Heart left ventricle (tissue), 13 donors: ENCODE measurements around the gene CCR1.

Source experiments
- POLR2A ChIP-seq, 2 donors: fragments of 450-650 bp; IDR thresholded peaks; one replicate each; pipeline ENCODE4 v1.6.1; 2017; ENCODE audit warnings: antibody characterized with exemption in 2 of 2, mild to moderate bottlenecking in 2 of 2, moderate library complexity in 2 of 2
- TF ChIP-seq, protein P1 (sequence below), 12 donors: fragments of 200-600 bp; sonication (generic) in 4 of 12; IDR thresholded peaks; one replicate each; pipeline versions ENCODE4 v1.5.0 to v1.8.0; 2018 to 2022; ENCODE audit warnings: antibody characterized with exemption in 12 of 12, mild to moderate bottlenecking in 5 of 12
- donor health status: ischemic (EF 13 %, LVEDD 7.1; RV severe dilation, severe dysfunction).
- donor health status: DM: no; HTN: yes; CAD: no.
- donor health status: DM: no; HTN: no; CAD: no.
- donor health status: ischemic (EF 25% LVEDD 6.9; RV normal size, moderate dysfunction).
- donor health status: ischemic (EF 25% LVEDD 5.7; RV mildly dilated, moderate dysfunction).
- donor health status: ischemic (EF 35%, LVEDD 5.7; RV mildly dilated, moderate dysfunction).
- donor health status: nonischemic (EF 11% LVEDD 7.7; RV severe dilation, severe dysfunction).
- donor health status: DM: yes; HTN: yes; CAD: no.
- donor health status: PGD.
- donor health status: ischemic (EF 29% LVEDD 5.4; RV normal size, mild dysfunction).
- donor health status: nonischemic (EF 23%, LVEDD 6.1; RV moderate dilation, normal function).

DNA sequence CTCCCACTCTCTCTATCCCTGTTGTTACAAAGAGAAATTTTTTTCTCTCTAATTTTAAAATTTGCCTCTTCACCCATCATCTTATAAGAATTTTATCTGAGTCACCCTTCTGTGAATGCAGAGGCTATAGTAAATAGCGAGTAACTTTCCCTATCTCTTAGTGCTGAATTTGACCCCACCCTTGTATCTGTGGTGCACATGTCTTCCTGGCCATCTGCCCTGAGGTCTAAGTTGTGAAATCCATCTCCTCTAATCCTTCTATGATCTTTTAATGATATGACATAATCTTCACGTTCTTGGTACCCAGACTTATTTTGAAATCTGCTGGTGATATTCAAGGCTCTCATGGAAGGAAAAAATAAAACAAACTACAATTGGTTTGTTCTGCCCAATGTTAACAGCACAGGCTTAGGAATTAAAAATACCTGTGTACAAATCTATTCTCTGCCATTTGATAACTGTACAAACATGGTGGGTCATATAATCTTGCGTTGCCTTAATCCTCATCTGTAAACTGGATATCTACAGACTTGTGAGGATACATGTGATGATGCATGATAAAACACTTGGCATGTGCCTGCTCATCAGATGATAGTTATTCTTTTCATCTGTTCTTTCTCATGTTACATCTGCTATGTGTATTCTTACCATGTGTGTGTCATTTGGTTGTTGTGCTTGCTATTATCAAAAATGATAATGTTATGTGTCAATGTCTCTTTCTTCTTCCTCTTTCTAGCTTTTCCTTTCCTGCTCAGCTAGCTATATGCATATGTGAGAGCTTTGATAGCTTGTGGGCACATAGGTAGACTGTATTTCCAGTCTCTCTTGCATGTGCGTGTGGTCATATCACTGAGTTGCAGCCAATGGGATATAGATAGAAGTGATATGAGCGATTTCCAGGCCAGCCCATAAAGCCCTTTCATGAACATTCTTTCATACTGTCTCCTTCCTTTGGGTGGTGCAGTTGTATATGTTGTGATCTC lies 20.4 kb upstream of the CCR1 start:
- no peak for TF ChIP-seq POLR2A (IDR thresholded peaks at IDR 0.05)
- TF ChIP-seq, protein P1, sequence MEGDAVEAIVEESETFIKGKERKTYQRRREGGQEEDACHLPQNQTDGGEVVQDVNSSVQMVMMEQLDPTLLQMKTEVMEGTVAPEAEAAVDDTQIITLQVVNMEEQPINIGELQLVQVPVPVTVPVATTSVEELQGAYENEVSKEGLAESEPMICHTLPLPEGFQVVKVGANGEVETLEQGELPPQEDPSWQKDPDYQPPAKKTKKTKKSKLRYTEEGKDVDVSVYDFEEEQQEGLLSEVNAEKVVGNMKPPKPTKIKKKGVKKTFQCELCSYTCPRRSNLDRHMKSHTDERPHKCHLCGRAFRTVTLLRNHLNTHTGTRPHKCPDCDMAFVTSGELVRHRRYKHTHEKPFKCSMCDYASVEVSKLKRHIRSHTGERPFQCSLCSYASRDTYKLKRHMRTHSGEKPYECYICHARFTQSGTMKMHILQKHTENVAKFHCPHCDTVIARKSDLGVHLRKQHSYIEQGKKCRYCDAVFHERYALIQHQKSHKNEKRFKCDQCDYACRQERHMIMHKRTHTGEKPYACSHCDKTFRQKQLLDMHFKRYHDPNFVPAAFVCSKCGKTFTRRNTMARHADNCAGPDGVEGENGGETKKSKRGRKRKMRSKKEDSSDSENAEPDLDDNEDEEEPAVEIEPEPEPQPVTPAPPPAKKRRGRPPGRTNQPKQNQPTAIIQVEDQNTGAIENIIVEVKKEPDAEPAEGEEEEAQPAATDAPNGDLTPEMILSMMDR (IDR thresholded peaks at IDR 0.05): no peak
